ENCODE measurements around the gene SFMBT2. TPM values are rescaled to one million over a fixed set of nuclear protein-coding genes. Genes with fewer than 3 reads are reported as not detected.
A peak's percentile ranks its signal among the peaks of the same experiment; 100 is the strongest.

SFMBT2 gene
- total and polyA plus RNA-seq, 4 donors, result 2.9 to 11.0 (median 6.5) TPM

- Histone ChIP-seq H3K36me3 (ENCODE audit: control insufficient read depth in 4 of 4, insufficient read depth in 4 of 4, low read length in 4 of 4) (no peaks in the 10 kb centered on the region), H3K27ac (ENCODE audit: low read depth in 1 of 2, low read length in 1 of 2) (no peak overlapping the region), H3K4me1 (ENCODE audit: control insufficient read depth in 5 of 5, insufficient read depth in 5 of 5, low read length in 5 of 5) (peaks cover 0 to 28% (median 14%) of the 10 kb centered on the region in 5 donors), H3K4me3 (no peak overlapping the region), H3K9me3 (ENCODE audit: control insufficient read depth in 4 of 4, insufficient read depth in 3 of 4, low read length in 3 of 4) (no peaks in the 10 kb centered on the region), H3K9ac (ENCODE audit: insufficient read depth in 1 of 2, low read length in 2 of 2) (no peak overlapping the region), H3K27me3 (ENCODE audit: control insufficient read depth in 3 of 3, insufficient read depth in 3 of 3, low read length in 2 of 3) (peaks cover 0 to 9% (median 0%) of the 10 kb centered on the region in 3 donors)
- TF ChIP-seq CTCF (IDR thresholded peaks at IDR 0.05; ENCODE audit: control extremely low read depth, extremely low read depth), result no peak
- ATAC-seq (ENCODE audit: insufficient read depth, low FRiP score), result no peak
- WGBS, 2 donors, result 57 to 75% methylated on average over 1 of the region's 1 CpG
- no peak for DNase-seq
Observed at GRCh38 chr10:7403620-7404019, 7.2 kb downstream of the SFMBT2 start.

- H3K4me3 ChIP-seq, result no peak overlapping the region
- DNase-seq (no peak), ATAC-seq (ENCODE audit: insufficient read depth, low FRiP score) (no peak)
- no peak overlapping the region for H3K9ac ChIP-seq (ENCODE audit: insufficient read depth in 1 of 2, low read length in 2 of 2)
- H3K9me3 ChIP-seq (ENCODE audit: control insufficient read depth in 4 of 4, insufficient read depth in 3 of 4, low read length in 3 of 4), result no peaks in the 10 kb centered on the region
- 90 to 94% methylated on average over 8 of the region's 8 CpGs for WGBS, 2 donors
- TF ChIP-seq CTCF (IDR thresholded peaks at IDR 0.05; ENCODE audit: control extremely low read depth, extremely low read depth), result no peak
- H3K27ac ChIP-seq (ENCODE audit: low read depth in 1 of 2, low read length in 1 of 2), result no peak overlapping the region
- peaks cover 0 to 5% (median 0%) of the 10 kb centered on the region in 3 donors for H3K27me3 ChIP-seq (ENCODE audit: control insufficient read depth in 3 of 3, insufficient read depth in 3 of 3, low read length in 2 of 3)
- H3K4me1 ChIP-seq (ENCODE audit: control insufficient read depth in 5 of 5, insufficient read depth in 5 of 5, low read length in 5 of 5), result peaks cover 0 to 30% (median 4%) of the 10 kb centered on the region in 5 donors
- H3K36me3 ChIP-seq (ENCODE audit: control insufficient read depth in 4 of 4, insufficient read depth in 4 of 4, low read length in 4 of 4), result no peaks in the 10 kb centered on the region
Observed at GRCh38 chr10:7401782-7402181, 9.1 kb downstream of the SFMBT2 start.

GRCh38 chr10:7401156-7401555 is 9.7 kb downstream of the SFMBT2 start:
- Histone ChIP-seq H3K27me3 (ENCODE audit: control insufficient read depth in 3 of 3, insufficient read depth in 3 of 3, low read length in 2 of 3) (peaks cover 0 to 5% (median 0%) of the 10 kb centered on the region in 3 donors), H3K27ac (ENCODE audit: low read depth in 1 of 2, low read length in 1 of 2) (peak overlapping the region in 1 of 2 donors; percentile 45), H3K9me3 (ENCODE audit: control insufficient read depth in 4 of 4, insufficient read depth in 3 of 4, low read length in 3 of 4) (no peaks in the 10 kb centered on the region), H3K4me3 (no peak overlapping the region), H3K9ac (ENCODE audit: insufficient read depth in 1 of 2, low read length in 2 of 2) (no peak overlapping the region), H3K36me3 (ENCODE audit: control insufficient read depth in 4 of 4, insufficient read depth in 4 of 4, low read length in 4 of 4) (no peaks in the 10 kb centered on the region), H3K4me1 (ENCODE audit: control insufficient read depth in 5 of 5, insufficient read depth in 5 of 5, low read length in 5 of 5) (peaks cover 0 to 29% (median 4%) of the 10 kb centered on the region in 5 donors)
- 83 to 90% methylated on average over 6 of the region's 6 CpGs for WGBS, 2 donors
- no peak for TF ChIP-seq CTCF (IDR thresholded peaks at IDR 0.05; ENCODE audit: control extremely low read depth, extremely low read depth)
- no peak for ATAC-seq (ENCODE audit: insufficient read depth, low FRiP score)
- no peak for DNase-seq

Data from lung (tissue), 12 donors.